MM.1S (cell line): ENCODE data around the gene DOCK4.

ENCODE experiments used
- DNase-seq: peaks from one replicate; pipeline ENCODE4 v3.0.0-alpha.2; 2015
- H2AFZ ChIP-seq: fragments of 300-600 bp; sonication (generic); 2 replicates; pipeline ENCODE4 v1.6.0; 2016; ENCODE audit warnings: antibody characterized with exemption, low read length
- H3F3A ChIP-seq: fragments of 300-600 bp; sonication (generic); 2 replicates; pipeline ENCODE4 v1.6.1; 2016; ENCODE audit warnings: mild to moderate bottlenecking, antibody characterized with exemption, low read length, moderate library complexity, mixed read lengths; ENCODE audit not compliant: insufficient read depth
- H3K27ac ChIP-seq: fragments of 300-600 bp; sonication (generic); 2 replicates; pipeline ENCODE4 v1.5.1; 2016; ENCODE audit warnings: mild to moderate bottlenecking, low read length
- H3K27me3 ChIP-seq: fragments of 300-600 bp; sonication (generic); replicated peaks from 2 replicates; pipeline ENCODE4 v1.6.0; 2016; ENCODE audit warnings: low read length; ENCODE audit not compliant: insufficient read depth
- H3K36me3 ChIP-seq: fragments of 300-600 bp; sonication (generic); replicated peaks from 2 replicates; pipeline ENCODE4 v1.6.1; 2016; ENCODE audit warnings: mild to moderate bottlenecking, low read length, mixed read lengths; ENCODE audit not compliant: insufficient read depth
- H3K4me1 ChIP-seq: fragments of 300-600 bp; sonication (generic); 2 replicates; pipeline ENCODE4 v1.6.1; 2016; ENCODE audit warnings: low read length, mixed read lengths
- H3K4me2 ChIP-seq: fragments of 300-600 bp; sonication (generic); 2 replicates; pipeline ENCODE4 v1.6.0; 2016; ENCODE audit warnings: low read depth, low read length
- H3K4me3 ChIP-seq: fragments of 300-600 bp; sonication (generic); 2 replicates; pipeline ENCODE4 v1.5.1; 2016; ENCODE audit warnings: low read length, mixed read lengths
- H3K79me2 ChIP-seq: fragments of 300-600 bp; sonication (generic); 2 replicates; pipeline ENCODE4 v1.6.1; 2016; ENCODE audit warnings: mixed run types, low read length, mixed read lengths
- H3K9ac ChIP-seq: fragments of 300-600 bp; sonication (generic); 2 replicates; pipeline ENCODE4 v1.6.1; 2016; ENCODE audit warnings: low read length, mixed read lengths
- H3K9me2 ChIP-seq: fragments of 300-600 bp; sonication (generic); replicated peaks from 2 replicates; pipeline ENCODE4 v1.6.1; 2016; ENCODE audit warnings: mild to moderate bottlenecking, low read length, mixed read lengths; ENCODE audit not compliant: insufficient read depth
- H3K9me3 ChIP-seq: fragments of 300-600 bp; sonication (generic); replicated peaks from 2 replicates; pipeline ENCODE4 v1.6.1; 2016; ENCODE audit warnings: mild to moderate bottlenecking, low read length, mixed read lengths; ENCODE audit not compliant: insufficient read depth
- H4K20me1 ChIP-seq: fragments of 300-600 bp; sonication (generic); 2 replicates; pipeline ENCODE4 v1.6.1; 2016; ENCODE audit warnings: mild to moderate bottlenecking, low read length, moderate library complexity, mixed read lengths; ENCODE audit not compliant: insufficient read depth
- CTCF ChIP-seq: fragments of 300-600 bp; sonication (generic); IDR thresholded peaks from 2 replicates; pipeline ENCODE4 v1.5.1; 2016; ENCODE audit warnings: antibody characterized with exemption, low read length, mixed read lengths
- EZH2 ChIP-seq: fragments of 300-600 bp; sonication (generic); optimal IDR thresholded peaks from 2 replicates; pipeline ENCODE3; 2017; ENCODE audit warnings: low read depth, mild to moderate bottlenecking, antibody characterized with exemption, low read length, mixed read lengths
- EZH2phosphoT487 ChIP-seq: fragments of 300-600 bp; sonication (generic); IDR thresholded peaks from 2 replicates; pipeline ENCODE4 v1.6.1; 2018; ENCODE audit warnings: antibody characterized with exemption, low read length

Gene DOCK4

GRCh38 chr7:111829221-111829620 is 377.0 kb downstream of the DOCK4 start:
- no peaks in the 10 kb centered on the region for H3K4me1 ChIP-seq
- H3K79me2 ChIP-seq = no peaks in the 10 kb centered on the region
- no peaks in the 10 kb centered on the region for H3K9me2 ChIP-seq
- no peak overlapping the region for H2AFZ ChIP-seq
- no peaks in the 10 kb centered on the region for H3K27me3 ChIP-seq
- H4K20me1 ChIP-seq = no peaks in the 10 kb centered on the region
- no peaks in the 10 kb centered on the region for H3K9me3 ChIP-seq
- no peak overlapping the region for H3K4me3 ChIP-seq
- no peak overlapping the region for H3K9ac ChIP-seq
- H3K27ac ChIP-seq = no peak overlapping the region
- TF ChIP-seq EZH2phosphoT487 (no peak), CTCF (no peak), EZH2 (no peak)
- H3K4me2 ChIP-seq = no peak overlapping the region
- no peaks in the 10 kb centered on the region for H3F3A ChIP-seq
- DNase-seq = no peak
- no peaks in the 10 kb centered on the region for H3K36me3 ChIP-seq

- TF ChIP-seq EZH2 (no peak), CTCF (no peak), EZH2phosphoT487 (no peak)
- Histone ChIP-seq H3K27me3 (no peaks in the 10 kb centered on the region), H3K4me1 (no peaks in the 10 kb centered on the region), H3K79me2 (no peaks in the 10 kb centered on the region), H2AFZ (no peak overlapping the region), H3K9me3 (no peaks in the 10 kb centered on the region), H4K20me1 (no peaks in the 10 kb centered on the region), H3K9ac (no peak overlapping the region), H3F3A (no peaks in the 10 kb centered on the region), H3K36me3 (no peaks in the 10 kb centered on the region), H3K4me2 (no peak overlapping the region), H3K4me3 (no peak overlapping the region), H3K9me2 (no peaks in the 10 kb centered on the region), H3K27ac (no peak overlapping the region)
- no peak for DNase-seq
Measured at GRCh38 chr7:111827863-111828504, 378.2 kb downstream of the DOCK4 start.

GRCh38 chr7:111825046-111825445 is 381.2 kb downstream of the DOCK4 start:
- H3F3A ChIP-seq = no peaks in the 10 kb centered on the region

More at GRCh38 chr7:111825046-111825445, 381.2 kb downstream of the DOCK4 start:
- H3K4me3 ChIP-seq = no peak overlapping the region
- no peak overlapping the region for H3K9ac ChIP-seq
- H4K20me1 ChIP-seq = no peaks in the 10 kb centered on the region
- H3K36me3 ChIP-seq = 0 out of 2 replicates have a peak, but pooled peaks cover 2% of the 10 kb centered on the region
- no peak overlapping the region for H2AFZ ChIP-seq
- H3K4me1 ChIP-seq = no peaks in the 10 kb centered on the region
- DNase-seq = no peak
- no peaks in the 10 kb centered on the region for H3K79me2 ChIP-seq
- H3K27ac ChIP-seq = no peak overlapping the region
- H3K4me2 ChIP-seq = no peak overlapping the region
- TF ChIP-seq CTCF (no peak), EZH2phosphoT487 (no peak), EZH2 (no peak)
- H3K9me2 ChIP-seq = no peaks in the 10 kb centered on the region
- H3K9me3 ChIP-seq = no peaks in the 10 kb centered on the region
- no peaks in the 10 kb centered on the region for H3K27me3 ChIP-seq
